K562 (cell line): Measurements from ENCODE around the gene PLPP4. TPM values are rescaled to one million over a fixed set of nuclear protein-coding genes. Genes with fewer than 3 reads are reported as not detected.

Experiments used
- ATAC-seq: fragments of 200-7000 bp; cut with Tn5 transposase; 3 replicates; pipeline ENCODE4 v1.9.1; 2020; ENCODE audit warnings: moderate library complexity
- BruUV-seq: library from RNA; stranded (reverse); fragments of 400-500 nt; replicated peaks from 2 replicates; lab custom pipeline; 2021; lab: Mats Ljungman, UMichigan
- CTCF ChIA-PET: fragments of 300-600 bp; formaldehyde crosslinking; extraction: SDS; loops from one replicate; lab custom pipeline; 2021; ENCODE audit warnings: low intra/inter-chr PET ratio; lab: Yijun Ruan, JAX
- POLR2A ChIA-PET: fragments of 300-600, 350-650 bp; sonication (Branson Sonifier 250); formaldehyde crosslinking; extraction: SDS; loops from one replicate; lab custom pipeline; 2021; ENCODE audit warnings: antibody characterized with exemption, inconsistent platforms; lab: Yijun Ruan, JAX
- DNase-seq, 4 experiments: peaks; one replicate each; pipeline versions ENCODE4 v3.0.0 to v3.0.0-alpha.2; 2011 to 2018; ENCODE audit warnings: low spot score in 3 of 4, mixed read lengths in 3 of 4; ENCODE audit errors: extremely low read depth in 1 of 4
- FAIRE-seq: peaks from 2 replicates; lab custom pipeline; 2011; peaks lifted over from hg19 to GRCh38; lab: Jason Lieb, UNC
- H2AFZ ChIP-seq: 2 replicates; pipeline ENCODE4 v1.6.0; 2011; ENCODE audit warnings: low read depth, low read length, control low read depth, inconsistent platforms
- H3K27ac ChIP-seq: fragments of 200-600 bp; 3 replicates; pipeline ENCODE4 v1.8.0; 2011; ENCODE audit warnings: low read depth, mild to moderate bottlenecking, control low read depth, inconsistent platforms, low read length, moderate library complexity, mixed read lengths; ENCODE audit errors: extremely low read depth
- H3K27me3 ChIP-seq, 2 experiments: fragments of 300-600 bp in 1 of 2; 2 replicates in 1 of 2; 3 replicates in 1 of 2; pipeline versions ENCODE4 v1.6.0 to v1.8.0; 2011; ENCODE audit warnings: inconsistent platforms in 2 of 2, low read length in 2 of 2, mild to moderate bottlenecking in 1 of 2, mixed read lengths in 1 of 2, moderate library complexity in 1 of 2; ENCODE audit not compliant: control insufficient read depth in 2 of 2, insufficient read depth in 2 of 2
- H3K36me3 ChIP-seq: fragments of 300-600 bp; 3 replicates; pipeline ENCODE4 v1.8.0; 2011; ENCODE audit warnings: mild to moderate bottlenecking, low read length, inconsistent platforms; ENCODE audit not compliant: control insufficient read depth, insufficient read depth
- H3K4me1 ChIP-seq, 2 experiments: fragments of 200-600 bp in 1 of 2; replicated peaks in 1 of 2; 2 replicates in 1 of 2; 3 replicates in 1 of 2; pipeline versions ENCODE4 v1.5.1 to v1.8.0; 2011; ENCODE audit warnings: inconsistent platforms in 2 of 2, low read length in 2 of 2, mild to moderate bottlenecking in 1 of 2, mixed read lengths in 1 of 2, moderate library complexity in 1 of 2; ENCODE audit not compliant: control insufficient read depth in 2 of 2, insufficient read depth in 2 of 2
- H3K4me2 ChIP-seq: 2 replicates; pipeline ENCODE4 v1.6.1; 2011; ENCODE audit warnings: low read length, control low read depth, inconsistent platforms, mixed read lengths; ENCODE audit not compliant: insufficient read depth
- H3K4me3 ChIP-seq: fragments of 200-600 bp; sonication (generic), shearing (Covaris generic); 2 replicates; pipeline ENCODE4 v1.5.1; 2016; ENCODE audit warnings: control low read depth, inconsistent platforms
- H3K79me2 ChIP-seq: fragments of 200-600 bp; 3 replicates; pipeline ENCODE4 v1.8.0; 2011; ENCODE audit warnings: low read length, inconsistent platforms; ENCODE audit not compliant: control insufficient read depth, insufficient read depth
- H3K9ac ChIP-seq, 2 experiments: 2 replicates each; pipeline versions ENCODE4 v1.6.0 to v1.6.1; 2011; ENCODE audit warnings: low read depth in 2 of 2, low read length in 2 of 2, control low read depth in 1 of 2, inconsistent platforms in 1 of 2, mild to moderate bottlenecking in 1 of 2, mixed read lengths in 1 of 2; ENCODE audit not compliant: insufficient read depth in 1 of 2
- H3K9me1 ChIP-seq: one replicate; pipeline ENCODE4 v1.6.0; 2011; ENCODE audit warnings: inconsistent platforms, mild to moderate bottlenecking, low read length, moderate library complexity; ENCODE audit not compliant: control insufficient read depth, insufficient read depth
- H3K9me3 ChIP-seq: replicated peaks from 2 replicates; pipeline ENCODE4 v1.5.1; 2011; ENCODE audit warnings: low read depth, low read length, inconsistent platforms; ENCODE audit not compliant: control insufficient read depth, insufficient read depth
- H4K20me1 ChIP-seq: replicated peaks from 2 replicates; pipeline ENCODE4 v1.6.1; 2011; ENCODE audit warnings: low read length, inconsistent platforms, mixed read lengths; ENCODE audit not compliant: control insufficient read depth, insufficient read depth
- ARHGAP35 ChIP-seq: fragments of 450-650 bp; IDR thresholded peaks from 2 replicates; pipeline ENCODE4 v1.6.1; 2018; ENCODE audit not compliant: partially characterized antibody
- CBX3 ChIP-seq, 2 experiments: IDR thresholded peaks; 1 replicate in 1 of 2; 2 replicates in 1 of 2; pipeline ENCODE4 v1.6.1; 2012; ENCODE audit warnings: inconsistent platforms in 2 of 2, low read length in 2 of 2, borderline replicate concordance in 1 of 2, control low read depth in 1 of 2
- NCOA4 ChIP-seq: fragments of 450-650 bp; IDR thresholded peaks from 2 replicates; pipeline ENCODE4 v1.6.1; 2018; ENCODE audit warnings: mild to moderate bottlenecking; ENCODE audit not compliant: partially characterized antibody
- RBM17 ChIP-seq: fragments of 200-400 bp; formaldehyde crosslinking; IDR thresholded peaks from 2 replicates; pipeline ENCODE4 v1.6.1; 2017; ENCODE audit warnings: low read depth, mild to moderate bottlenecking, low read length, borderline replicate concordance
- XRCC4 ChIP-seq: IDR thresholded peaks from one replicate; pipeline ENCODE4 v1.6.1; 2011; ENCODE audit not compliant: insufficient read depth, insufficient read length; ENCODE audit errors: extremely low read depth
- WGBS: fragments of 100-300 bp; shearing (Covaris generic); methylation state at CpG from one replicate; pipeline ENCODE4 v1.1.6; 2016; ENCODE audit warnings: low coverage, mixed read lengths; ENCODE audit not compliant: insufficient coverage; ENCODE audit errors: missing lambda C conversion rate; 5-methylcytosine and 5-hydroxymethylcytosine counted together
- in situ Hi-C: fragments of 300-500 bp; cut with MboI; formaldehyde crosslinking; loops from 4 replicates; pipeline ENCODE4 v1.15.0; 2018; ENCODE audit warnings: inconsistent platforms, mixed read lengths
- intact Hi-C: fragments of 100-400 bp; cut with micrococcal nuclease; formaldehyde crosslinking; loops from 2 replicates; pipeline ENCODE4 v1.14.2; 2022
- polyA plus RNA-seq, 8 experiments: library from polyadenylated mRNA; depleted of rRNA in 4 of 8; stranded (reverse) in 5 of 8; unstranded in 3 of 8; fragments of >200 nt; fragmentation: Nextera tagmentation in 2 of 8; fragmentation: Illumina TruSeq in 1 of 8; extraction: Ambion mirVana in 2 of 8; extraction: Trizol in 1 of 8; gene quantifications; 2 replicates each; pipeline versions ENCODE4 v1.2.1 to v1.2.3, GENCODE V29; 2011 to 2014; ENCODE audit warnings: inconsistent platforms in 1 of 8, missing spikeins in 1 of 8
- total RNA-seq, 7 experiments: library from RNA; depleted of rRNA in 6 of 7; stranded (reverse); fragments of >200 nt in 6 of 7; fragmentation: Illumina TruSeq in 2 of 7; extraction: Trizol in 2 of 7; gene quantifications; 2 replicates each; pipeline versions ENCODE4 v1.2.1 to v1.2.3, GENCODE V29; 2011 to 2021; ENCODE audit warnings: low replicate concordance in 1 of 7
- TF ChIP-seq, protein P1 (sequence below), 2 experiments: fragments of 450-650 bp in 1 of 2; sonication (generic) in 1 of 2; formaldehyde crosslinking; conservative IDR thresholded peaks; 2 replicates each; pipeline versions ENCODE4 v1.4.0 to v1.8.1; 2020 to 2022; ENCODE audit warnings: mild to moderate bottlenecking in 1 of 2, missing genetic modification reagents in 1 of 2
- TF ChIP-seq, protein P2 (sequence below), 2 experiments: fragments of 450-650 bp in 1 of 2; sonication (generic) in 1 of 2; formaldehyde crosslinking in 1 of 2; IDR thresholded peaks in 1 of 2; conservative IDR thresholded peaks in 1 of 2; 2 replicates each; pipeline versions ENCODE4 v1.6.1 to v1.8.1; 2016 to 2023; ENCODE audit warnings: mild to moderate bottlenecking in 2 of 2, moderate library complexity in 2 of 2, inconsistent platforms in 1 of 2, missing genetic modification reagents in 1 of 2
- TF ChIP-seq, protein P3 (sequence below): fragments of 250-450 bp; sonication (Bioruptor Pico); IDR thresholded peaks from 2 replicates; pipeline ENCODE4 v1.5.0; 2020; ENCODE audit warnings: mild to moderate bottlenecking, borderline replicate concordance

The PLPP4 gene
- total and polyA plus RNA-seq, 9 of the 15 experiments (the other 6 are each of a cell fraction or from before 2014, with no cell fraction given): 0.08 TPM; not detected in 8

DNA sequence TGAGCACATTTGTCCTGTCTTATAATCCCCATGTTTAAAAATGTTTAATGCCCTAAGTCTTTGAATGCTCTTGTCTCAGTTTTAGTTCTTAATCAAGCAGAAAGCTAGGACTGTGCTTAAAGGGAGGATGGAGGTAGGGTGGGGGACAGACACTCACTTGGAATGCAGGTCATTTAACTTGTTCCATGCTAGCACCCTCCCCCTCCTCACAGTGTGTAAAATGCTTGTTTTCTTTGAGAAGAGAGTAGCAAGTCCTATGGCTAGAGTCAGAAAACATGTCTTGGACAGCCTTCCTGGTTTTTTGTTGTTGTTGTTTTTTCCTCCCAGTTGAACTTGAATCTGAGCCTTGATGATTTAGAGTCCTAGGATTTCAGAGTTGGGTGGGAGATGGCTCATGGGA, 114.2 kb downstream of the PLPP4 start:
- no peaks in the 10 kb centered on the region for H3K27me3 ChIP-seq
- DNase-seq (no peak), FAIRE-seq (no peak), ATAC-seq (no peak)
- H3K79me2 ChIP-seq: no peaks in the 10 kb centered on the region
- H3K36me3 ChIP-seq: no peaks in the 10 kb centered on the region
- in situ Hi-C loops (no loop called here), intact Hi-C loops (no loop called here)
- TF ChIP-seq XRCC4: no peak
- TF ChIP-seq NCOA4: no peak
- H3K9me1 ChIP-seq: no peaks in the 10 kb centered on the region
- H3K27ac ChIP-seq: no peak overlapping the region
- no peaks in the 10 kb centered on the region for H3K9me3 ChIP-seq
- no peak overlapping the region for H3K4me2 ChIP-seq
- BruUV-seq: no TSS peak
- ChIA-PET POLR2A (no interaction called here), CTCF (no interaction called here)
- H4K20me1 ChIP-seq: no peaks in the 10 kb centered on the region; the same call in 1 of the 2 replicates
- no peak overlapping the region for H3K9ac ChIP-seq
- H3K4me1 ChIP-seq: no peaks in the 10 kb centered on the region
- H3K4me3 ChIP-seq: no peak overlapping the region
- no peak overlapping the region for H2AFZ ChIP-seq

DNA sequence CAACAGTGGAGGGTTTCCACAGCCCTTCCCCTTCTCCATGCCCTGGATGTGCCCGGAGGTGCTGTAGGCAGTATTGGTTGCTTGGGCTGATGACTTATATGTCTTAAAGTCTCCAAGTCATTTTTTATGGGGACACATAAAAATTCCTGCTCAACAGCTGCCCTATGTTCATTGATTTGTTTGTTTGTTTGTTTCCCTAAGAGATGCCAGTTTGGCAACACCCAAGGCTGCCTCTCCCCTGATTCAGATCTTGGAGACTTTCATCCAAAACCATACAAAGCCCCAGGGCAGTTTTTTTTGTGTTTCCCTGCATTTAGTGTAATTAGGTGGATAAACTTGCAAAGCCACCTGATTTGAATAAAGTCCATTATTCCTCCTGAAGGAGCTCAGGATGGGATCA, 115.3 kb downstream of the PLPP4 start:
- H4K20me1 ChIP-seq: no peaks in the 10 kb centered on the region; the same call in 1 of the 2 replicates
- H3K9me1 ChIP-seq: no peaks in the 10 kb centered on the region
- FAIRE-seq (no peak), ATAC-seq (no peak)
- no CpG with 5 or more reads among the region's 1 CpG for WGBS
- H3K36me3 ChIP-seq: no peaks in the 10 kb centered on the region
- POLR2A ChIA-PET: no interaction called here
- H3K4me3 ChIP-seq: no peak overlapping the region
- H3K79me2 ChIP-seq: no peaks in the 10 kb centered on the region
- no peak overlapping the region for H2AFZ ChIP-seq
- TF ChIP-seq RBM17: no peak
- TF ChIP-seq, protein P1, sequence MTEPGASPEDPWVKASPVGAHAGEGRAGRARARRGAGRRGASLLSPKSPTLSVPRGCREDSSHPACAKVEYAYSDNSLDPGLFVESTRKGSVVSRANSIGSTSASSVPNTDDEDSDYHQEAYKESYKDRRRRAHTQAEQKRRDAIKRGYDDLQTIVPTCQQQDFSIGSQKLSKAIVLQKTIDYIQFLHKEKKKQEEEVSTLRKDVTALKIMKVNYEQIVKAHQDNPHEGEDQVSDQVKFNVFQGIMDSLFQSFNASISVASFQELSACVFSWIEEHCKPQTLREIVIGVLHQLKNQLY (CRISPR knock-in tag; conservative IDR thresholded peaks at IDR 0.05): no peak
- TF ChIP-seq, protein P2, sequence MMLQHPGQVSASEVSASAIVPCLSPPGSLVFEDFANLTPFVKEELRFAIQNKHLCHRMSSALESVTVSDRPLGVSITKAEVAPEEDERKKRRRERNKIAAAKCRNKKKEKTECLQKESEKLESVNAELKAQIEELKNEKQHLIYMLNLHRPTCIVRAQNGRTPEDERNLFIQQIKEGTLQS (IDR thresholded peaks at IDR 0.05): no peak
- TF ChIP-seq, protein P2 (CRISPR knock-in tag; conservative IDR thresholded peaks at IDR 0.05): no peak
- no peak for TF ChIP-seq CBX3 (IDR thresholded peaks at IDR 0.05; ENCODE audit: borderline replicate concordance in 1 of 2, low read length in 2 of 2)
- no peak for TF ChIP-seq ARHGAP35
- TF ChIP-seq, protein P3, sequence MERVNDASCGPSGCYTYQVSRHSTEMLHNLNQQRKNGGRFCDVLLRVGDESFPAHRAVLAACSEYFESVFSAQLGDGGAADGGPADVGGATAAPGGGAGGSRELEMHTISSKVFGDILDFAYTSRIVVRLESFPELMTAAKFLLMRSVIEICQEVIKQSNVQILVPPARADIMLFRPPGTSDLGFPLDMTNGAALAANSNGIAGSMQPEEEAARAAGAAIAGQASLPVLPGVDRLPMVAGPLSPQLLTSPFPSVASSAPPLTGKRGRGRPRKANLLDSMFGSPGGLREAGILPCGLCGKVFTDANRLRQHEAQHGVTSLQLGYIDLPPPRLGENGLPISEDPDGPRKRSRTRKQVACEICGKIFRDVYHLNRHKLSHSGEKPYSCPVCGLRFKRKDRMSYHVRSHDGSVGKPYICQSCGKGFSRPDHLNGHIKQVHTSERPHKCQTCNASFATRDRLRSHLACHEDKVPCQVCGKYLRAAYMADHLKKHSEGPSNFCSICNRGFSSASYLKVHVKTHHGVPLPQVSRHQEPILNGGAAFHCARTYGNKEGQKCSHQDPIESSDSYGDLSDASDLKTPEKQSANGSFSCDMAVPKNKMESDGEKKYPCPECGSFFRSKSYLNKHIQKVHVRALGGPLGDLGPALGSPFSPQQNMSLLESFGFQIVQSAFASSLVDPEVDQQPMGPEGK (CRISPR knock-in tag): no peak
- TF ChIP-seq, all 486 proteins: peak for 0
- intact Hi-C loops (no loop called here), in situ Hi-C loops (no loop called here)
- Histone ChIP-seq H3K4me2 (no peak overlapping the region), H3K27ac (no peak overlapping the region), H3K27me3 (no peaks in the 10 kb centered on the region), H3K9me3 (no peaks in the 10 kb centered on the region), H3K9ac (no peak overlapping the region), H3K4me1 (no peaks in the 10 kb centered on the region)
- no TSS peak for BruUV-seq
- CTCF ChIA-PET: no interaction called here
- no peak for DNase-seq
